A673 (cell line): ENCODE data around the gene EML2. TPM values are rescaled to one million over a fixed set of nuclear protein-coding genes. Genes with fewer than 3 reads are reported as not detected.

Source experiments
- BruUV-seq: library from RNA; stranded (reverse); fragments of 400-500 nt; replicated peaks from 2 replicates; lab custom pipeline; 2021; lab: Mats Ljungman, UMichigan
- CTCF ChIA-PET: fragments of 300-600 bp; sonication (Branson Sonifier 250); formaldehyde crosslinking; loops from one replicate; lab custom pipeline; 2022; ENCODE audit warnings: antibody characterized with exemption; lab: Charles Lee
- POLR2A ChIA-PET: fragments of 300-600 bp; sonication (Branson Sonifier 250); formaldehyde crosslinking; loops from one replicate; lab custom pipeline; 2022; ENCODE audit warnings: antibody characterized with exemption; ENCODE audit not compliant: low non-redundant PET; lab: Charles Lee
- DNase-seq: peaks from one replicate; pipeline ENCODE4 v3.0.0-alpha.2; 2015; ENCODE audit warnings: low spot score
- H3K27ac ChIP-seq: fragments of 200-600 bp; sonication (generic); 2 replicates; pipeline ENCODE4 v1.5.1; 2016; ENCODE audit warnings: mixed run types, low read depth, mild to moderate bottlenecking, mixed read lengths, antibody characterized with exemption, low read length; ENCODE audit not compliant: poor library complexity, severe bottlenecking
- H3K27me3 ChIP-seq: fragments of 200-600 bp; sonication (generic); replicated peaks from 2 replicates; pipeline ENCODE4 v1.6.1; 2017; ENCODE audit warnings: mixed run types, low read depth, mild to moderate bottlenecking, mixed read lengths, antibody characterized with exemption, low read length; ENCODE audit not compliant: insufficient read depth, poor library complexity
- H3K36me3 ChIP-seq: fragments of 200-600 bp; sonication (generic); 2 replicates; pipeline ENCODE4 v1.6.1; 2016; ENCODE audit warnings: mixed run types, mild to moderate bottlenecking, mixed read lengths, antibody characterized with exemption, low read length; ENCODE audit not compliant: insufficient read depth, poor library complexity, severe bottlenecking
- H3K4me1 ChIP-seq: fragments of 200-600 bp; sonication (generic); 2 replicates; pipeline ENCODE4 v1.6.1; 2017; ENCODE audit warnings: mixed run types, mild to moderate bottlenecking, mixed read lengths, antibody characterized with exemption, low read length; ENCODE audit not compliant: insufficient read depth, poor library complexity, severe bottlenecking
- H3K4me3 ChIP-seq: fragments of 200-600 bp; sonication (generic); 2 replicates; pipeline ENCODE4 v1.5.1; 2016; ENCODE audit warnings: low read depth, mixed run types, mild to moderate bottlenecking, mixed read lengths, low read length; ENCODE audit not compliant: poor library complexity, severe bottlenecking
- H3K9me3 ChIP-seq: fragments of 200-600 bp; sonication (generic); 2 replicates; pipeline ENCODE4 v1.6.1; 2016; ENCODE audit warnings: mixed run types, low read depth, mild to moderate bottlenecking, mixed read lengths, antibody characterized with exemption, low read length; ENCODE audit not compliant: poor library complexity, severe bottlenecking
- CTCF ChIP-seq: fragments of 300-800, 200-600 bp; sonication (generic); conservative IDR thresholded peaks from 2 replicates; pipeline ENCODE4 v1.5.1; 2017; ENCODE audit warnings: low read depth, mild to moderate bottlenecking, antibody characterized with exemption, low read length, moderate library complexity, mixed read lengths
- EZH2 ChIP-seq: fragments of 200-600 bp; sonication (generic); IDR thresholded peaks from 2 replicates; pipeline ENCODE4 v1.6.1; 2017; ENCODE audit warnings: borderline replicate concordance, low read depth, mild to moderate bottlenecking, mixed read lengths, antibody characterized with exemption, low read length; ENCODE audit not compliant: poor library complexity, severe bottlenecking
- intact Hi-C: fragments of 100-400 bp; cut with micrococcal nuclease; formaldehyde crosslinking; loops from one replicate; pipeline ENCODE4 v1.10.0; 2022; ENCODE audit not compliant: unreplicated experiment
- total RNA-seq: library from RNA; stranded (reverse); gene quantifications from 2 replicates; pipeline ENCODE4 v1.2.3, GENCODE V29; 2021

Gene EML2
- total RNA-seq, 1 experiment from 2014 or later = 17.0 TPM

DNA sequence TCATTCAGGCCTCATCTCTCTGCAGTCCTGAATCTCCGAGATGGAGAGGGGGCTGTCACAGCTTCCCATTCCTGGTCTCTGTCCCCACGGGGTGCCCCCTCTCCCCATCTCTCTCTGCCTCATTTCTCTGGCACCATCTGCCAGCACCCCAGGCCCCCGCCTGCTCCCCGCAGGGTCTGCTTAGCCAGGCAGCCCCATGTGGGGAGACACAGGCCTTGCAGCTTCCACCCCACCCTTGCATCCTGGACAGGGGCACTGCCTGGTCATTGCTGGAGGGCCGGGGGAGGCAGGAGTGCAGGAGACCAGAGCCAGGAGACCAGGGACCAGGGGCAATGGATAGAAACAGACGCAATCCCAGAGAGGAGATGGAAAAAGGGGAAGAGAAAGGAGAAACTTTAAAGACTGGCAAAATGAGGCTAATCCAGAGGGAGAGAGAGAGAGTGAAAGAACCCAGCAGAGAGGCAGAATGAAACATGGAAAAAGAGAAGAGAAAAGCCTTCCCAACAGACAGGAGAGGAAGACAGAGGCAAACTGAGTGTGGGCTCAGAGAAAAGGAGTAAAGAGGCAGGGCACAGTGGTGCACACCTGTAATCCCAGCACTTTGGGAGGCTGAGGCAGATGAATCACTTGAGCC, 20.0 kb upstream of the EML2 start:
- H3K4me3 ChIP-seq = no peak overlapping the region
- ChIA-PET CTCF (no interaction called here), POLR2A (no interaction called here)
- no peak for DNase-seq
- no TSS peak for BruUV-seq
- TF ChIP-seq EZH2 = no peak
- TF ChIP-seq CTCF = no peak
- H3K9me3 ChIP-seq = no peaks in the 10 kb centered on the region
- H3K27me3 ChIP-seq = no peaks in the 10 kb centered on the region
- intact Hi-C loops = no loop called here
- no peaks in the 10 kb centered on the region for H3K36me3 ChIP-seq
- H3K4me1 ChIP-seq = no peaks in the 10 kb centered on the region
- H3K27ac ChIP-seq = no peak overlapping the region

DNA sequence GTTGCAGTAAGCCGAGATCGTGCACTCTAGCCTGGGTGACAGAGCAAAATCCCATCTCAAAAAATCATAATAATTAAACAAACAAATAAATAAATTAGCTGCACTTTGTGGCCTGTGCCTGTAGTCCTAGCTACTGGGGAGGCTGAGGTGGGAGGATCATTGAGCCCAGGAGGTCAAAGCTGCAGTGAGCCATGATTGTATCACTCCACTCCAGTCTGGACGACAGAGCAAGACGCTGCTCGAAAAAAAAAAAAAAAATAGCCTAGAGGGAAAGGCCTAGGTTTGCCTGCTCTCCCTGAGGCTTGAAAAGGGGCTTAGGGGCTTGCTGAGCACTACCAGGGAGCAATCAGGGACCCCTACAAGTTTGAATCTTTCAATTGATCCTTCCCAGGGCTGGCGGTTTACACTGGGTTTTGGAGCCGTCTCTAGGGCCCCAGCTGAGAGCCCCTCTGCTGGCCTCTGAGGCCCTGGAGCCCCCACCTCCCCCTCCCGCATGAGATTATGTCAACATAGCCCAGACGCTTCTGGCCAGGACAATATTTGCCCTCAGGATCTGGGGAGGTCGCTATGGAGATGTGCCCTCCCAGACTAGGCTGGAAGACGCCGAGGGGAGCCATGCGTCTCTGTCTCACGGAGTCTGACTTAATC, 18.4 kb upstream of the EML2 start:
- DNase-seq = no peak
- H3K9me3 ChIP-seq = no peaks in the 10 kb centered on the region
- ChIA-PET CTCF (no interaction called here), POLR2A (interaction anchor here (0.7 kb wide), 1 partner anchor 259 kb away, joined by 18 read pairs; no protein-coding TSS in a partner anchor)
- no TSS peak for BruUV-seq
- H3K27me3 ChIP-seq = no peaks in the 10 kb centered on the region
- intact Hi-C loops = no loop called here
- H3K36me3 ChIP-seq = no peaks in the 10 kb centered on the region
- TF ChIP-seq EZH2 = no peak
- no peak for TF ChIP-seq CTCF
- H3K4me1 ChIP-seq = peaks cover 5% of the 10 kb centered on the region
- no peak overlapping the region for H3K27ac ChIP-seq
- no peak overlapping the region for H3K4me3 ChIP-seq

DNA sequence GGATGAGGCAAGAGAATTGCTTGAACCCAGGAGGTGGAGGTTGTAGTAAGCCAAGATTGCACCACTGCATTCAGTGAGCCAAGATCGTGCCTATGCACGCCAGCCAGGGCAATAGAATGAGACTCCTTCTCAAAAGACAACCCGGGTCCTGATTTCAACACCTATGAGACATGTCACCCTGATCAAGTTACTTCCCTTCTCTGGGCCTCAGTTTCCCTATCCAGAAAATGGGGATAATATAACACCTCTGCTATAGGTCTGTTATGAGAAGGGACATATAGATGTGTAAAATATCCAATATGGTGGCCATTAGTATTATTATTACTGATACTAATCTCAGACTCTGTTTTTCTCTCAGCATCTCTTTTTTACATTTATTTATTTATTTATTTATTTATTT, 15.9 kb upstream of the EML2 start:
- H3K27ac ChIP-seq = no peak overlapping the region
- H3K9me3 ChIP-seq = no peaks in the 10 kb centered on the region
- no peak overlapping the region for H3K4me3 ChIP-seq
- no peak for DNase-seq
- TF ChIP-seq EZH2 (no peak), CTCF (no peak)
- no TSS peak for BruUV-seq
- no peaks in the 10 kb centered on the region for H3K27me3 ChIP-seq
- peaks cover 5% of the 10 kb centered on the region for H3K4me1 ChIP-seq
- intact Hi-C loops = no loop called here
- POLR2A ChIA-PET = no interaction called here
- H3K36me3 ChIP-seq = no peaks in the 10 kb centered on the region
- CTCF ChIA-PET = no interaction called here
